IMR-90 (cell line): Measurements from ENCODE around the gene PRTFDC1. TPM values are rescaled to one million over a fixed set of nuclear protein-coding genes. Genes with fewer than 3 reads are reported as not detected.
A peak's percentile ranks its signal among the peaks of the same experiment; 100 is the strongest.

Experiments used
- ATAC-seq: fragments of 200-7000 bp; cut with Tn5 transposase; 2 replicates; pipeline ENCODE4 v1.9.1; 2020; ENCODE audit warnings: low read depth, mild to moderate bottlenecking, moderate library complexity
- BruUV-seq: library from RNA; stranded (reverse); fragments of 400-500 nt; replicated peaks from 2 replicates; lab custom pipeline; 2021; lab: Mats Ljungman, UMichigan
- CTCF ChIA-PET: fragments of 300-600 bp; formaldehyde crosslinking; extraction: SDS; loops from one replicate; lab custom pipeline; 2021; ENCODE audit warnings: antibody characterized with exemption; lab: Yijun Ruan, JAX
- POLR2A ChIA-PET: fragments of 300-600 bp; sonication (Branson Sonifier 250); formaldehyde crosslinking; loops from one replicate; lab custom pipeline; 2022; ENCODE audit warnings: antibody characterized with exemption; ENCODE audit not compliant: unreplicated experiment; lab: Charles Lee
- DNase-seq: peaks from one replicate; pipeline ENCODE4 v3.0.0; 2013
- H2AFZ ChIP-seq: replicated peaks from 2 replicates; pipeline ENCODE3; 2013; ENCODE audit warnings: low read length, mild to moderate bottlenecking; ENCODE audit not compliant: poor library complexity
- H2AK5ac ChIP-seq: 2 replicates; pipeline ENCODE4 v1.6.1; 2013; ENCODE audit warnings: low read depth, low read length, inconsistent platforms
- H2AK9ac ChIP-seq: replicated peaks from 2 replicates; pipeline ENCODE3; 2013; ENCODE audit warnings: mild to moderate bottlenecking, low read depth, low read length, moderate library complexity; ENCODE audit not compliant: poor library complexity
- H2BK120ac ChIP-seq: 2 replicates; pipeline ENCODE4 v1.6.1; 2013; ENCODE audit warnings: low read depth, low read length, inconsistent platforms
- H2BK15ac ChIP-seq: 3 replicates; pipeline ENCODE4 v1.6.1; 2013; ENCODE audit warnings: low read depth, low read length, inconsistent platforms
- H2BK20ac ChIP-seq: 2 replicates; pipeline ENCODE4 v1.6.1; 2013; ENCODE audit warnings: low read depth, mild to moderate bottlenecking, inconsistent platforms, low read length, moderate library complexity
- H2BK5ac ChIP-seq: 2 replicates; pipeline ENCODE4 v1.6.1; 2013; ENCODE audit warnings: mild to moderate bottlenecking, low read depth, low read length, inconsistent platforms; ENCODE audit not compliant: poor library complexity, severe bottlenecking
- H3K14ac ChIP-seq: replicated peaks from 2 replicates; pipeline ENCODE4 v1.6.1; 2013; ENCODE audit warnings: low read depth, low read length, inconsistent platforms
- H3K18ac ChIP-seq: 2 replicates; pipeline ENCODE4 v1.6.1; 2013; ENCODE audit warnings: low read depth, low read length, control low read depth
- H3K23ac ChIP-seq: 2 replicates; pipeline ENCODE4 v1.6.1; 2013; ENCODE audit warnings: low read depth, low read length, inconsistent platforms
- H3K27ac ChIP-seq: 2 replicates; pipeline ENCODE4 v1.5.1; 2013; ENCODE audit warnings: mild to moderate bottlenecking, control low read depth, low read length; ENCODE audit not compliant: insufficient read depth
- H3K27me3 ChIP-seq: 2 replicates; pipeline ENCODE4 v1.6.1; 2013; ENCODE audit warnings: low read length; ENCODE audit not compliant: control insufficient read depth, insufficient read depth
- H3K36me3 ChIP-seq: 2 replicates; pipeline ENCODE4 v1.6.1; 2013; ENCODE audit warnings: low read length, mixed read lengths; ENCODE audit not compliant: control insufficient read depth, insufficient read depth
- H3K4ac ChIP-seq: 2 replicates; pipeline ENCODE4 v1.6.1; 2013; ENCODE audit warnings: low read depth, low read length, inconsistent platforms
- H3K4me1 ChIP-seq: 2 replicates; pipeline ENCODE4 v1.6.1; 2013; ENCODE audit warnings: low read length, mixed read lengths; ENCODE audit not compliant: control insufficient read depth, insufficient read depth
- H3K4me2 ChIP-seq: 2 replicates; pipeline ENCODE4 v1.6.1; 2013; ENCODE audit warnings: low read depth, mild to moderate bottlenecking, control low read depth, low read length, moderate library complexity
- H3K4me3 ChIP-seq: 2 replicates; pipeline ENCODE4 v1.5.1; 2013; ENCODE audit warnings: low read depth, mild to moderate bottlenecking, control low read depth, low read length, moderate library complexity; ENCODE audit not compliant: insufficient read depth
- H3K56ac ChIP-seq: 2 replicates; pipeline ENCODE4 v1.6.1; 2013; ENCODE audit warnings: low read length, inconsistent platforms; ENCODE audit not compliant: insufficient read depth; ENCODE audit errors: extremely low read depth
- H3K79me1 ChIP-seq, 2 experiments: 2 replicates each; pipeline ENCODE4 v1.6.1; 2013; ENCODE audit warnings: low read length in 2 of 2, inconsistent platforms in 1 of 2, low read depth in 1 of 2
- H3K9ac ChIP-seq: 2 replicates; pipeline ENCODE4 v1.6.1; 2013; ENCODE audit warnings: low read depth, low read length, control low read depth
- H3K9me1 ChIP-seq: 2 replicates; pipeline ENCODE4 v1.6.1; 2013; ENCODE audit warnings: low read length, inconsistent platforms; ENCODE audit not compliant: insufficient read depth
- H3K9me3 ChIP-seq: 2 replicates; pipeline ENCODE4 v1.6.1; 2013; ENCODE audit warnings: low read length; ENCODE audit not compliant: control insufficient read depth, insufficient read depth
- H4K20me1 ChIP-seq: 2 replicates; pipeline ENCODE4 v1.6.1; 2013; ENCODE audit warnings: low read length, inconsistent platforms; ENCODE audit not compliant: insufficient read depth
- H4K5ac ChIP-seq: 2 replicates; pipeline ENCODE4 v1.6.1; 2013; ENCODE audit warnings: mild to moderate bottlenecking, low read depth, low read length, control low read depth
- H4K8ac ChIP-seq, 2 experiments: 2 replicates each; pipeline ENCODE4 v1.6.1; 2013; ENCODE audit warnings: low read depth in 2 of 2, low read length in 2 of 2, control low read depth in 1 of 2, inconsistent platforms in 1 of 2
- H4K91ac ChIP-seq: 2 replicates; pipeline ENCODE4 v1.6.1; 2013; ENCODE audit warnings: low read depth, low read length, inconsistent platforms; ENCODE audit not compliant: insufficient read depth
- CHD1 ChIP-seq: IDR thresholded peaks from 2 replicates; pipeline ENCODE4 v1.6.1; 2012; ENCODE audit warnings: low read depth, low read length, improper control_type of control experiment
- USF2 ChIP-seq: fragments of 150-350 bp; IDR thresholded peaks from 2 replicates; pipeline ENCODE4 v1.6.1; 2017; ENCODE audit warnings: mild to moderate bottlenecking, antibody characterized with exemption, low read length, low read depth
- WGBS, 2 experiments: methylation state at CpG; one replicate each; pipeline versions ENCODE4 v1.1.5 to v1.1.7; 2013; ENCODE audit warnings: missing lambda C conversion rate in 2 of 2; ENCODE audit not compliant: insufficient read length in 1 of 2; ENCODE audit errors: extremely low coverage in 2 of 2; 5-methylcytosine and 5-hydroxymethylcytosine counted together
- dilution Hi-C: fragments of 300-500 bp; cut with HindIII; formaldehyde crosslinking; loops from one replicate; pipeline ENCODE4 v1.14.3; 2018; ENCODE audit warnings: low sequenced_read_pairs; ENCODE audit not compliant: unreplicated experiment
- in situ Hi-C: fragments of 300-500 bp; cut with MboI; formaldehyde crosslinking; loops from 3 replicates; pipeline ENCODE4 v1.14.3; 2019; ENCODE audit warnings: low sequenced_read_pairs, inconsistent platforms, mixed read lengths
- intact Hi-C: fragments of 100-400 bp; cut with micrococcal nuclease; formaldehyde crosslinking; loops from 2 replicates; pipeline ENCODE4 v1.10.0; 2022
- polyA plus RNA-seq, 3 experiments: library from polyadenylated mRNA; depleted of rRNA; stranded (reverse); fragments of >200 nt; gene quantifications; 2 replicates each; pipeline ENCODE4 v1.2.3, GENCODE V29; 2012; ENCODE audit warnings: low replicate concordance in 1 of 3
- total RNA-seq: library from RNA; depleted of rRNA; stranded (reverse); fragments of >200 nt; gene quantifications from 2 replicates; pipeline ENCODE4 v1.2.3, GENCODE V29; 2012

PRTFDC1 gene
- total and polyA plus RNA-seq, 2 of the 4 experiments (the other 2 are of a cell fraction), result 12.3 to 17.9 TPM

- Histone ChIP-seq H2AK9ac (no peak overlapping the region), H4K8ac (no peak overlapping the region), H2BK20ac (no peak overlapping the region), H2BK15ac (no peak overlapping the region), H4K91ac (no peak overlapping the region), H2AFZ (peak overlapping the region; percentile 32), H3K27ac (no peak overlapping the region), H3K9me3 (no peaks in the 10 kb centered on the region), H4K5ac (no peak overlapping the region), H2BK5ac (no peak overlapping the region), H2AK5ac (no peak overlapping the region; the same call in 1 of the 2 replicates), H3K4me1 (peaks cover 4% of the 10 kb centered on the region; the same call in 1 of the 2 replicates), H3K36me3 (no peaks in the 10 kb centered on the region), H3K4me2 (no peak overlapping the region), H3K27me3 (no peaks in the 10 kb centered on the region), H3K4ac (no peak overlapping the region), H4K20me1 (no peaks in the 10 kb centered on the region), H3K56ac (no peak overlapping the region), H3K79me1 (no peaks in the 10 kb centered on the region), H3K4me3 (no peak overlapping the region), H3K9me1 (no peaks in the 10 kb centered on the region), H3K9ac (no peak overlapping the region), H3K23ac (no peak overlapping the region), H3K18ac (no peak overlapping the region), H2BK120ac (no peak overlapping the region), H3K14ac (no peak overlapping the region; the same call in 1 of the 2 replicates)
- BruUV-seq, result no TSS peak
- ChIA-PET POLR2A (no interaction called here), CTCF (interaction anchor here (1.1 kb wide), 1 partner anchor 11 kb away, joined by 4 read pairs; no protein-coding TSS in a partner anchor)
- intact Hi-C loops, result no loop called here
- in situ Hi-C loops, result loop anchor here (25.0 kb wide), 1 partner anchor 261 kb away; the partner anchor contains the start of gene ARHGAP21
- TF ChIP-seq USF2 (no peak), CHD1 (no peak)
- dilution Hi-C loops, result no loop called here
- WGBS, 2 experiments, result 83% methylated on average over 1 of the region's 5 CpGs; no CpG with 5 or more reads in 1 of the 2 experiments
- ATAC-seq, result no peak
- no peak for DNase-seq
Observed at GRCh38 chr10:24973163-24973562, 20.8 kb upstream of the PRTFDC1 start.
